DOHH2 (cell line): Measurements from ENCODE around the gene MUC21.
"Not testable (repeated sequence)": the region's sequence is repeated elsewhere in the genome, so short reads cannot be mapped to it uniquely, and the experiment has no call there.

Experiments
- EZH2phosphoT487 ChIP-seq: fragments of 200-600 bp; sonication (generic); IDR thresholded peaks from 2 replicates; pipeline ENCODE4 v1.6.1; 2017; ENCODE audit warnings: borderline replicate concordance, mild to moderate bottlenecking, antibody characterized with exemption, low read length, moderate library complexity, mixed read lengths
- TF ChIP-seq, protein P1 (sequence below): fragments of 200-600 bp; sonication (generic); IDR thresholded peaks from one replicate; pipeline ENCODE4 v1.5.1; 2014; ENCODE audit warnings: antibody characterized with exemption, mild to moderate bottlenecking, low read depth, low read length; ENCODE audit not compliant: poor library complexity, severe bottlenecking

DNA sequence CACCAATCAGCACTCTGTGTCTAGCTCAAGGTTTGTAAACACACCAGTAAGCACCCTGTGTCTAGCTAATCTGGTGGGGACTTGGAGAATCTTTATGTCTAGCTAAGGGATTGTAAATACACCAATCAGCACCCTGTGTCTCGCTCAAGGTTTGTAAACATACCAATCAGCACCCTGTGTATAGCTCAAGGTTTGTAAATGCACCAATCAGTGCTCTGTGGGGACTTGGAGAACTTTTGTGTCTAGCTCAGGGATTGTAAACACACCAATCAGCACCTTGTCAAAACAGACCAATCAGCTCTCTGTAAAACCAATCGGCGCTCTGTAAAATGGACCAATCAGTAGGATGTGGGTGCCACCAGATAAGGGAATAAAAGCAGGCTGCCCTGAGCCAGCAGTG, 33.9 kb downstream of the MUC21 start:
- TF ChIP-seq, protein P1, sequence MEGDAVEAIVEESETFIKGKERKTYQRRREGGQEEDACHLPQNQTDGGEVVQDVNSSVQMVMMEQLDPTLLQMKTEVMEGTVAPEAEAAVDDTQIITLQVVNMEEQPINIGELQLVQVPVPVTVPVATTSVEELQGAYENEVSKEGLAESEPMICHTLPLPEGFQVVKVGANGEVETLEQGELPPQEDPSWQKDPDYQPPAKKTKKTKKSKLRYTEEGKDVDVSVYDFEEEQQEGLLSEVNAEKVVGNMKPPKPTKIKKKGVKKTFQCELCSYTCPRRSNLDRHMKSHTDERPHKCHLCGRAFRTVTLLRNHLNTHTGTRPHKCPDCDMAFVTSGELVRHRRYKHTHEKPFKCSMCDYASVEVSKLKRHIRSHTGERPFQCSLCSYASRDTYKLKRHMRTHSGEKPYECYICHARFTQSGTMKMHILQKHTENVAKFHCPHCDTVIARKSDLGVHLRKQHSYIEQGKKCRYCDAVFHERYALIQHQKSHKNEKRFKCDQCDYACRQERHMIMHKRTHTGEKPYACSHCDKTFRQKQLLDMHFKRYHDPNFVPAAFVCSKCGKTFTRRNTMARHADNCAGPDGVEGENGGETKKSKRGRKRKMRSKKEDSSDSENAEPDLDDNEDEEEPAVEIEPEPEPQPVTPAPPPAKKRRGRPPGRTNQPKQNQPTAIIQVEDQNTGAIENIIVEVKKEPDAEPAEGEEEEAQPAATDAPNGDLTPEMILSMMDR: not testable (repeated sequence)
- not testable (repeated sequence) for TF ChIP-seq EZH2phosphoT487
